ENCODE measurements around the gene SPATS2L.
"Not testable (repeated sequence)": the region's sequence is repeated elsewhere in the genome, so short reads cannot be mapped to it uniquely, and the experiment has no call there.

SPATS2L gene

GRCh38 chr2:200342235-200342634 is 35.7 kb downstream of the SPATS2L start:
- no peak for TF ChIP-seq CTCF (IDR thresholded peaks at IDR 0.05; ENCODE audit: insufficient read depth, low read depth, low read length, missing control alignments)
- DNase-seq (ENCODE audit: low read depth), result no peak
- H3K4me3 ChIP-seq (ENCODE audit: low read length), result no peak overlapping the region

GRCh38 chr2:200342654-200343053 is 36.2 kb downstream of the SPATS2L start:
- TF ChIP-seq CTCF (IDR thresholded peaks at IDR 0.05; ENCODE audit: insufficient read depth, low read depth, low read length, missing control alignments), result no peak
- no peak overlapping the region for H3K4me3 ChIP-seq (ENCODE audit: low read length)
- DNase-seq (ENCODE audit: low read depth), result no peak

- not testable (repeated sequence) for H3K4me3 ChIP-seq (ENCODE audit: low read length)
Observed at GRCh38 chr2:200344202-200344601, 37.7 kb downstream of the SPATS2L start.

GRCh38 chr2:200345975-200346374 is 39.5 kb downstream of the SPATS2L start:
- TF ChIP-seq CTCF (IDR thresholded peaks at IDR 0.05; ENCODE audit: insufficient read depth, low read depth, low read length, missing control alignments), result no peak
- DNase-seq (ENCODE audit: low read depth), result no peak
- no peak overlapping the region for H3K4me3 ChIP-seq (ENCODE audit: low read length)

More at GRCh38 chr2:200344202-200344601, 37.7 kb downstream of the SPATS2L start:
- not testable (repeated sequence) for DNase-seq (ENCODE audit: low read depth)

- no peak for DNase-seq (ENCODE audit: low read depth)
- TF ChIP-seq CTCF (IDR thresholded peaks at IDR 0.05; ENCODE audit: insufficient read depth, low read depth, low read length, missing control alignments), result no peak
- no peak overlapping the region for H3K4me3 ChIP-seq (ENCODE audit: low read length)
Observed at GRCh38 chr2:200347301-200347700, 40.8 kb downstream of the SPATS2L start.

GRCh38 chr2:200348897-200349563 is 42.5 kb downstream of the SPATS2L start:
- no peak for TF ChIP-seq CTCF (IDR thresholded peaks at IDR 0.05; ENCODE audit: insufficient read depth, low read depth, low read length, missing control alignments)
- no peak for DNase-seq (ENCODE audit: low read depth)
- H3K4me3 ChIP-seq (ENCODE audit: low read length), result no peak overlapping the region

- H3K4me3 ChIP-seq (ENCODE audit: low read length), result no peak overlapping the region
- no peak for TF ChIP-seq CTCF (IDR thresholded peaks at IDR 0.05; ENCODE audit: insufficient read depth, low read depth, low read length, missing control alignments)
- no peak for DNase-seq (ENCODE audit: low read depth)
Observed at GRCh38 chr2:200349868-200350267, 43.4 kb downstream of the SPATS2L start.
